Keratinocyte (primary cell): ENCODE measurements around the gene ATP2B2. TPM values are rescaled to one million over a fixed set of nuclear protein-coding genes. Genes with fewer than 3 reads are reported as not detected.

ENCODE experiments used
- DNase-seq: peaks from one replicate; pipeline ENCODE4 v3.0.0-alpha.2; 2011; ENCODE audit warnings: low read depth, missing footprints, low spot score
- FAIRE-seq: peaks from 2 replicates; lab custom pipeline; 2011; peaks lifted over from hg19 to GRCh38; lab: Jason Lieb, UNC
- H2AFZ ChIP-seq: 2 replicates; pipeline ENCODE4 v1.6.0; 2012; ENCODE audit warnings: low read length, control low read depth, inconsistent platforms; ENCODE audit not compliant: control insufficient read depth
- H3K27ac ChIP-seq: 2 replicates; pipeline ENCODE4 v1.5.1; 2011; ENCODE audit warnings: low read length; ENCODE audit not compliant: control insufficient read depth, insufficient read depth
- H3K27me3 ChIP-seq: 3 replicates; pipeline ENCODE4 v1.6.0; 2011; ENCODE audit warnings: low read length; ENCODE audit not compliant: control insufficient read depth, insufficient read depth; ENCODE audit errors: extremely low read depth
- H3K36me3 ChIP-seq, 2 experiments: 2 replicates in 1 of 2; 3 replicates in 1 of 2; pipeline ENCODE4 v1.5.1; 2011; ENCODE audit warnings: low read length in 2 of 2, mild to moderate bottlenecking in 1 of 2; ENCODE audit not compliant: control insufficient read depth in 2 of 2, insufficient read depth in 2 of 2; ENCODE audit errors: extremely low read depth in 1 of 2
- H3K4me1 ChIP-seq: 3 replicates; pipeline ENCODE4 v1.5.1; 2011; ENCODE audit warnings: low read length; ENCODE audit not compliant: control insufficient read depth, insufficient read depth; ENCODE audit errors: extremely low read depth
- H3K4me2 ChIP-seq: 3 replicates; pipeline ENCODE4 v1.6.0; 2011; ENCODE audit warnings: low read depth, low read length; ENCODE audit not compliant: control insufficient read depth, insufficient read depth; ENCODE audit errors: extremely low read depth
- H3K4me3 ChIP-seq, 3 experiments: fragments of 200-600 bp in 1 of 3; sonication (generic) in 1 of 3; 2 replicates in 2 of 3; 3 replicates in 1 of 3; pipeline ENCODE4 v1.5.1; 2011 to 2016; ENCODE audit warnings: low read length in 3 of 3, mild to moderate bottlenecking in 3 of 3, control low read depth in 2 of 3, inconsistent platforms in 1 of 3, low read depth in 1 of 3, mixed read lengths in 1 of 3, mixed run types in 1 of 3, moderate library complexity in 1 of 3; ENCODE audit not compliant: control insufficient read depth in 2 of 3, insufficient read depth in 2 of 3; ENCODE audit errors: extremely low read depth in 1 of 3
- H3K79me2 ChIP-seq: 2 replicates; pipeline ENCODE4 v1.6.0; 2012; ENCODE audit warnings: low read length; ENCODE audit not compliant: control insufficient read depth, insufficient read depth
- H3K9ac ChIP-seq: 3 replicates; pipeline ENCODE4 v1.6.0; 2011; ENCODE audit warnings: low read length; ENCODE audit not compliant: control insufficient read depth, insufficient read depth; ENCODE audit errors: extremely low read depth
- H3K9me1 ChIP-seq: 3 replicates; pipeline ENCODE4 v1.6.0; 2011; ENCODE audit warnings: low read length; ENCODE audit not compliant: control insufficient read depth, insufficient read depth; ENCODE audit errors: extremely low read depth
- H3K9me3 ChIP-seq: 2 replicates; pipeline ENCODE4 v1.5.1; 2012; ENCODE audit warnings: low read depth, low read length; ENCODE audit not compliant: control insufficient read depth
- H4K20me1 ChIP-seq: 3 replicates; pipeline ENCODE4 v1.6.0; 2011; ENCODE audit warnings: low read length; ENCODE audit not compliant: control insufficient read depth, insufficient read depth; ENCODE audit errors: extremely low read depth
- CTCF ChIP-seq, 3 experiments: IDR thresholded peaks in 1 of 3; conservative IDR thresholded peaks in 1 of 3; optimal IDR thresholded peaks in 1 of 3; 2 replicates in 2 of 3; 3 replicates in 1 of 3; pipeline versions ENCODE3 to v1.5.1; 2011; ENCODE audit warnings: low read length in 3 of 3, mild to moderate bottlenecking in 3 of 3, moderate library complexity in 2 of 3, control low read depth in 1 of 3, inconsistent platforms in 1 of 3; ENCODE audit not compliant: insufficient read depth in 2 of 3; ENCODE audit errors: extremely low read depth in 1 of 3
- EZH2 ChIP-seq: IDR thresholded peaks from one replicate; pipeline ENCODE4 v1.6.1; 2012; ENCODE audit warnings: inconsistent platforms, mild to moderate bottlenecking, low read length, moderate library complexity
- dilution Hi-C: fragments of 300-500 bp; cut with MboI; formaldehyde crosslinking; loops from one replicate; pipeline ENCODE4 v1.7.0; 2020; ENCODE audit warnings: low sequenced_read_pairs; ENCODE audit not compliant: extremely low pct_ligation_motif_present
- polyA plus RNA-seq, 5 experiments: library from polyadenylated mRNA; depleted of rRNA in 3 of 5; stranded (reverse) in 3 of 5; stranded (forward) in 1 of 5; unstranded in 1 of 5; fragments of >200 nt; gene quantifications; 1 replicate in 1 of 5; 2 replicates in 3 of 5; 3 replicates in 1 of 5; pipeline versions ENCODE4 v1.2.1 to v1.2.3, GENCODE V29; 2011 to 2012; ENCODE audit warnings: missing spikeins in 2 of 5, low read depth in 1 of 5, low replicate concordance in 1 of 5

Gene ATP2B2
- polyA plus RNA-seq, 1 donor (not counting 4 experiments of a cell fraction or from before 2014, with no cell fraction given): not detected

- peaks cover 7% of the 10 kb centered on the region for H3K27me3 ChIP-seq
- no peak for DNase-seq
- H4K20me1 ChIP-seq: no peaks in the 10 kb centered on the region
- H3K79me2 ChIP-seq: no peaks in the 10 kb centered on the region
- dilution Hi-C loops: no loop called here
- no peak overlapping the region for H3K27ac ChIP-seq
- no peaks in the 10 kb centered on the region for H3K9me1 ChIP-seq
- no peak overlapping the region for H3K4me3 ChIP-seq
- TF ChIP-seq EZH2: no peak
- no peak for TF ChIP-seq CTCF (optimal IDR thresholded peaks at IDR 0.05 in 1 of 3, IDR thresholded peaks at IDR 0.05 in 1 of 3, conservative IDR thresholded peaks at IDR 0.05 in 1 of 3; ENCODE audit: extremely low read depth in 1 of 3, insufficient read depth in 2 of 3, low read length in 3 of 3)
- peaks cover 9% of the 10 kb centered on the region for H3K4me1 ChIP-seq
- no peaks in the 10 kb centered on the region for H3K9me3 ChIP-seq
- H3K36me3 ChIP-seq: no peaks in the 10 kb centered on the region
- no peak overlapping the region for H2AFZ ChIP-seq
- H3K4me2 ChIP-seq: no peak overlapping the region
- FAIRE-seq: no peak
- H3K9ac ChIP-seq: no peak overlapping the region
Observed at GRCh38 chr3:10354361-10355015, 150.9 kb downstream of the ATP2B2 start.

- TF ChIP-seq EZH2 (no peak), CTCF (optimal IDR thresholded peaks at IDR 0.05 in 1 of 3, IDR thresholded peaks at IDR 0.05 in 1 of 3, conservative IDR thresholded peaks at IDR 0.05 in 1 of 3; ENCODE audit: extremely low read depth in 1 of 3, insufficient read depth in 2 of 3, low read length in 3 of 3) (no peak)
- DNase-seq: no peak
- Histone ChIP-seq H3K27ac (no peak overlapping the region), H3K4me2 (no peak overlapping the region), H4K20me1 (no peaks in the 10 kb centered on the region), H3K36me3 (no peaks in the 10 kb centered on the region), H3K27me3 (peaks cover 7% of the 10 kb centered on the region), H2AFZ (no peak overlapping the region), H3K9me1 (no peaks in the 10 kb centered on the region), H3K9me3 (no peaks in the 10 kb centered on the region), H3K9ac (no peak overlapping the region), H3K79me2 (no peaks in the 10 kb centered on the region), H3K4me1 (peaks cover 9% of the 10 kb centered on the region), H3K4me3 (no peak overlapping the region)
- dilution Hi-C loops: no loop called here
- no peak for FAIRE-seq
Observed at GRCh38 chr3:10353661-10354360, 151.6 kb downstream of the ATP2B2 start.
